GM12872 (cell line): ENCODE measurements around the gene PRKN.

Experiments
- TF ChIP-seq, protein P1 (sequence below): IDR thresholded peaks from 3 replicates; pipeline ENCODE4 v1.5.1; 2011; ENCODE audit warnings: low read depth, mild to moderate bottlenecking, low read length, moderate library complexity; ENCODE audit not compliant: insufficient read depth

The PRKN gene

DNA sequence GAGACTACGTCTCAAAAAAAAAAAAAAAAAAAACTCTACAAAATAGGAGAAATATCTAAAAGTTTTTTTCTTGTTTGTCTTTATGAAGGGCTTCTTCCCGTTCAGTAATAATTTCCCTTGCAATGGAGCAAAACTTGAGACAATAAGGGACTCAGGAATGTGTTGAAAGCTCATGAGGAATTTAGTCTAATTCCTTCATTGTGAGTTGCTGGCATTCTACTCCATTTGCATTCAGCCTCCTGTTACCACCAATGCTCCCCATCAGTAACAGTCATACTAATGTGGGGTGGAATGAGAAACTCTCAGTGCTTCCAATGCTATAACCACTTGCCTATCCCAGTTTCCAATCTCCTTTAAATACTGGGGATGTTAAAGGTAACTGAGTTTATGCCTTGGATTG, 877.0 kb downstream of the PRKN start:
- TF ChIP-seq, protein P1, sequence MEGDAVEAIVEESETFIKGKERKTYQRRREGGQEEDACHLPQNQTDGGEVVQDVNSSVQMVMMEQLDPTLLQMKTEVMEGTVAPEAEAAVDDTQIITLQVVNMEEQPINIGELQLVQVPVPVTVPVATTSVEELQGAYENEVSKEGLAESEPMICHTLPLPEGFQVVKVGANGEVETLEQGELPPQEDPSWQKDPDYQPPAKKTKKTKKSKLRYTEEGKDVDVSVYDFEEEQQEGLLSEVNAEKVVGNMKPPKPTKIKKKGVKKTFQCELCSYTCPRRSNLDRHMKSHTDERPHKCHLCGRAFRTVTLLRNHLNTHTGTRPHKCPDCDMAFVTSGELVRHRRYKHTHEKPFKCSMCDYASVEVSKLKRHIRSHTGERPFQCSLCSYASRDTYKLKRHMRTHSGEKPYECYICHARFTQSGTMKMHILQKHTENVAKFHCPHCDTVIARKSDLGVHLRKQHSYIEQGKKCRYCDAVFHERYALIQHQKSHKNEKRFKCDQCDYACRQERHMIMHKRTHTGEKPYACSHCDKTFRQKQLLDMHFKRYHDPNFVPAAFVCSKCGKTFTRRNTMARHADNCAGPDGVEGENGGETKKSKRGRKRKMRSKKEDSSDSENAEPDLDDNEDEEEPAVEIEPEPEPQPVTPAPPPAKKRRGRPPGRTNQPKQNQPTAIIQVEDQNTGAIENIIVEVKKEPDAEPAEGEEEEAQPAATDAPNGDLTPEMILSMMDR, result no peak

- TF ChIP-seq, protein P1, result no peak
Measured at GRCh38 chr6:161847628-161848027, 879.9 kb downstream of the PRKN start.

DNA sequence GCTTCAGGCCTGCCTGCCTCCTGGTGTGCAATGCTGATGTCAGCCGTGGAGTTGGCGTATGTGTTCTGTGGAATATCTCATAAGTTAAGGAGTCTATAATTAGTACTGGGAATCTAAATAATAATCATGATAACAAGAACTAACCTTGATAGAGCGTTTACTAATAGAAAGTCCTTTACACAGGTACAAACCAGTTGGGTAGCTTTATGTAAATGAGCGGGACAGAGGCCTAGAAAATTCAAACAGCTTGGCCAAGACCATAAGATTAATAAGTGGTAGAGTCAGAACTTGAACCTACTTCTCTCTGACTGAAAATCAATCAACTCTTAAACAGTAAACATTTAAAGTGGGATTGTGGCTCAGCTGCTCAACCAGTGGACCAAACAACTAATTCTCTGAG, 882.8 kb downstream of the PRKN start:
- TF ChIP-seq, protein P1, result no peak

- TF ChIP-seq, protein P1, result no peak
Measured at GRCh38 chr6:161843066-161843465, 884.5 kb downstream of the PRKN start.

- TF ChIP-seq, protein P1, result no peak
Measured at GRCh38 chr6:161840380-161840779, 887.2 kb downstream of the PRKN start.

DNA sequence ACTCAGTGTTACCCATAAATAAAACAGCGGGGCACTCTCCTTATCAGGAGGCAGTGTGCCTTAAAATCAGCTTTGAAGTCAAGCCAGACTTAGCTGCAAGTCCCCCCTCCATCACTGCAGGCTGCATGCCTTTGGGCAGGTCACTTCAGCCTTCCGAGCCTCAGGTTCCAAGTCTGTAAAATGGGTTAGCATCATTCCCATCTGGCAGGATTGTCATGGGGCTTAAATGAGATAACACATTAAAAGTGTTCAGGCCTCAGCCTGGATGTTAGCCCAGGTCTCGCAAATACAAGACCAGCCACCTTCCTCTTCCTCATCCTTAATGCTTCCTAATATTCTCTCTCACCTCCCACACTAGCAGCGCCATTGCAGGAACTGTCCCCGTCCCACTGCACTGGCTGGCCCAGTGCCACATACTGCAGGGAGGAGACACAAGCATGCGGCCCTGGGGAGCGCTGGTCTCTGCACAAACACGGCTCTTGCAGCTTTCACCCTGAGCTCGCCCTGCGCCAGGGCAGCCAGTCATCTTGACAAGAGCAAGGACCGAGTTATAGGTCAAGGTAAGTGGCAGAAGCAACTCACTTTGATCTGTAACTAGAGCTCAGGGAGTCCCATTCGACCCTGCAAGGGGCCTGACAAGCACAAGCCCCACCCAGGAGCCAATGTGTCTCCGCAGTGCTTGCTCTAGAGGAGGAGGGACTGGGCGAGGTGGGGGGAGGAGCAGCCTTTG, 889.1 kb downstream of the PRKN start:
- TF ChIP-seq, protein P1, result no peak

DNA sequence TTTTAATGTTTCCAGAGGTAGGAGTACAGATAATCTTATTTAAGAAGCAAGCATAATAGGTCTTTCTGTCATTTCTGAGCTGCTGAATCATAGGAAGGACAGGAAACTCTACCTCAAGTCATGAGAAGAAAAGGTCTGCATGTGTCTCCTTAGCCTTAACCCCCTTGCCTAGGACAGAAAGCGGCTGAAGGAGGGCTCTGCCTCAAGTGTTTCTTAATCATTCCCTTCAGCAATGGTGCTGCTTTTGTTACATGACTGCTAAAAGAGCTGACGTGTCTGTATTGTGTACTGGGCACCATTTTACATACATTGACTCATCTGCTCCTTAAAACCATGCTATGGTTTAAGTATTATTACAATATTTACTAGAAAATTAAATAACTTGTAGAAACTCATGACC, 889.7 kb downstream of the PRKN start:
- TF ChIP-seq, protein P1, result no peak
